Measurements from ENCODE around the gene CDKN1B. TPM values are rescaled to one million over a fixed set of nuclear protein-coding genes. Genes with fewer than 3 reads are reported as not detected.
A peak's percentile ranks its signal among the peaks of the same experiment; 100 is the strongest.

CDKN1B gene
- total and polyA plus RNA-seq, 2 of the 13 experiments (the other 11 are each of a cell fraction or from before 2014, with no cell fraction given): 20.1 to 37.2 TPM

- TF ChIP-seq ZNF276 (CRISPR knock-in tag; IDR thresholded peaks at IDR 0.05; ENCODE audit: low read depth) (peak; percentile 88; the same call in 1 of the 2 replicates), ZNF777 (CRISPR knock-in tag; IDR thresholded peaks at IDR 0.05) (peak; percentile 82), KIAA2018 (CRISPR knock-in tag; IDR thresholded peaks at IDR 0.05; ENCODE audit: borderline replicate concordance) (no peak), HNRNPL (IDR thresholded peaks at IDR 0.05; ENCODE audit: low read depth, low read length) (0 out of 2 replicates have a peak, but pooled peaks have one; percentile 28), RFXAP (CRISPR knock-in tag; IDR thresholded peaks at IDR 0.05; ENCODE audit: borderline replicate concordance) (no peak), DZIP1 (CRISPR knock-in tag; IDR thresholded peaks at IDR 0.05) (no peak), ATM (IDR thresholded peaks at IDR 0.05; ENCODE audit: borderline replicate concordance) (no peak), ZNF792 (CRISPR knock-in tag; IDR thresholded peaks at IDR 0.05) (no peak), PREB (CRISPR knock-in tag; IDR thresholded peaks at IDR 0.05) (no peak), KAT7 (CRISPR knock-in tag; IDR thresholded peaks at IDR 0.05; ENCODE audit: borderline replicate concordance) (peak; percentile 95; the same call in 1 of the 2 replicates), SAP130 (CRISPR knock-in tag; IDR thresholded peaks at IDR 0.05; ENCODE audit: low read depth) (peak; percentile 15; the same call in 1 of the 2 replicates), ESRRA (CRISPR knock-in tag; IDR thresholded peaks at IDR 0.05; ENCODE audit: low read depth) (peak; percentile 40; the same call in 1 of the 2 replicates), PRMT3 (CRISPR knock-in tag; IDR thresholded peaks at IDR 0.05; ENCODE audit: borderline replicate concordance, low read depth) (no peak), HMG20B (CRISPR knock-in tag; conservative IDR thresholded peaks at IDR 0.05) (no peak), HDAC2 (CRISPR knock-in tag; IDR thresholded peaks at IDR 0.05) (0 out of 2 replicates have a peak, but pooled peaks have one; percentile 10)
These were observed 6.7 kb downstream of the CDKN1B start (continued) for GRCh38 chr12:12723681-12724420.
